MCF 10A (cell line): ENCODE measurements around the gene ENO1. TPM values are rescaled to one million over a fixed set of nuclear protein-coding genes. Genes with fewer than 3 reads are reported as not detected.
A peak's percentile ranks its signal among the peaks of the same experiment; 100 is the strongest.

Experiments
- BruUV-seq: library from RNA; stranded (reverse); fragments of 400-500 nt; replicated peaks from 2 replicates; lab custom pipeline; 2021; lab: Mats Ljungman, UMichigan
- CTCF ChIA-PET: fragments of 300-600 bp; sonication (Branson Sonifier 250); formaldehyde crosslinking; extraction: SDS; loops from one replicate; lab custom pipeline; 2021; ENCODE audit warnings: antibody characterized with exemption, inconsistent platforms; lab: Yijun Ruan, JAX
- POLR2A ChIA-PET: fragments of 300-600, 350-650 bp; sonication (Branson Sonifier 250); formaldehyde crosslinking; extraction: SDS; loops from one replicate; lab custom pipeline; 2020; ENCODE audit warnings: antibody characterized with exemption, inconsistent platforms; lab: Yijun Ruan, JAX
- DNase-seq: peaks from one replicate; pipeline ENCODE4 v3.0.0-alpha.2; 2018; ENCODE audit not compliant: unreplicated experiment
- H3K27ac Mint-ChIP-seq: one replicate; pipeline ENCODE4 v1.8.0; 2022; ENCODE audit warnings: mild to moderate bottlenecking, low read depth, mixed read lengths; ENCODE audit not compliant: unreplicated experiment
- H3K27me3 Mint-ChIP-seq: one replicate; pipeline ENCODE4 v1.8.0; 2022; ENCODE audit warnings: mixed read lengths; ENCODE audit not compliant: insufficient read depth, unreplicated experiment
- H3K36me3 Mint-ChIP-seq: one replicate; pipeline ENCODE4 v1.8.0; 2022; ENCODE audit warnings: mild to moderate bottlenecking, moderate library complexity, mixed read lengths; ENCODE audit not compliant: insufficient read depth, unreplicated experiment
- H3K4me1 Mint-ChIP-seq: one replicate; pipeline ENCODE4 v1.8.0; 2022; ENCODE audit warnings: mixed read lengths; ENCODE audit not compliant: insufficient read depth, unreplicated experiment
- H3K4me3 Mint-ChIP-seq: one replicate; pipeline ENCODE4 v1.8.0; 2022; ENCODE audit warnings: mild to moderate bottlenecking, moderate library complexity, mixed read lengths; ENCODE audit not compliant: unreplicated experiment
- H3K9me3 Mint-ChIP-seq: one replicate; pipeline ENCODE4 v1.8.0; 2022; ENCODE audit warnings: mixed read lengths; ENCODE audit not compliant: unreplicated experiment
- CTCF ChIP-seq: fragments of 200-600 bp; IDR thresholded peaks from one replicate; pipeline ENCODE4 v1.8.0; 2022; ENCODE audit warnings: antibody characterized with exemption, mild to moderate bottlenecking; ENCODE audit not compliant: unreplicated experiment
- intact Hi-C: fragments of 100-400 bp; cut with micrococcal nuclease; formaldehyde crosslinking; loops from 2 replicates; pipeline ENCODE4 v1.14.1; 2022
- microRNA-seq: library from miRNA; unstranded; fragments of <30 nt; microRNA quantifications from one replicate; pipeline ENCODE4 v1.2.0, GENCODE V29; 2022
- total RNA-seq: library from RNA; stranded (reverse); gene quantifications from 2 replicates; pipeline ENCODE4 v1.2.3, GENCODE V29; 2022

The ENO1 gene
- total RNA-seq, 1 experiment from 2014 or later, result 2,811 TPM

DNA sequence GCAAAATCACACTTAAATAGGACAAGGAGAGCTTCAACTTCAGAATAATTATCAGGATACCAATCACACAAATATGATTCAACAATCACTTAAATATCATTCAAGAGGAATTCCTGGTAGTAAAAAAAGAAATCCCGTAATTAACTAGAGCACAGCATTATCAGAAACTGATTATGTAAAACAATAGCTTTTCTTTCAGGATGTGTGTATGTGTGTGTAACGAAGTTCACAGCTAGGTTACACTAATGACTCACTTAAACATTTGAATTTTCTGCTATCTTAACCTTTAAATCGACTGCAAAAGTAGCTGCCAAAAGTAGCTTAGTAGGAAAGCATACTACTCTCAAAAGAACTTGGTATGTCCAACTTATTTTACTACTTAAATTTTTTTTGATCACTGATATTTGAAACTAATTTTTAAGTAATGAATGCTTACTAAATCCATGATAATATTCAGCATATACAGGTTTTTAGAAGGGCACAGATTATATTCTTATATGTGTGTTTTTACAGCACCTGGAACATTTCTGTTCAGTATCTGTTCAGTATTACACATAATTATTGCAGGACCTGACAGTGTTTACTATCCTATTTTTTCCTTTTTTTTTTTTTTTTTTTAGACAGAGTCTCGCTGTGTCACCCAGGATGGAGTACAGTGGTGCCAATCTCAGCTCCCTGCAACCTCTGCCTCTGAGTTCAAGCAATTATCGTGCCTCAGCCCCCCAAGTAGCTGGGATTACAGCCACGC lies 65.3 kb downstream of the ENO1 start:
- no peak overlapping the region for H3K4me3 Mint-ChIP-seq
- peak overlapping the region; percentile 53 for H3K27ac Mint-ChIP-seq
- H3K27me3 Mint-ChIP-seq, result no peaks in the 10 kb centered on the region
- H3K4me1 Mint-ChIP-seq, result peaks cover 38% of the 10 kb centered on the region
- peaks cover 6% of the 10 kb centered on the region for H3K36me3 Mint-ChIP-seq
- intact Hi-C loops, result no loop called here
- TF ChIP-seq CTCF, result no peak
- ChIA-PET CTCF (interaction anchor here (0.6 to 1.3 kb wide), 5 partner anchors 37 to 437 kb away, joined by 3 to 4 read pairs (median 3); no protein-coding TSS in a partner anchor), POLR2A (interaction anchor here (0.7 to 1.8 kb wide), 12 partner anchors 8 to 109 kb away, joined by 3 to 6 read pairs (median 3); no protein-coding TSS in a partner anchor)
- no peak for DNase-seq
- BruUV-seq, result no TSS peak
- H3K9me3 Mint-ChIP-seq, result no peaks in the 10 kb centered on the region

GRCh38 chr1:8812081-8812480 lies 66.4 kb downstream of the ENO1 start:
- Mint-ChIP-seq H3K27me3 (no peaks in the 10 kb centered on the region), H3K36me3 (peaks cover under 1% of the 10 kb centered on the region), H3K4me3 (no peak overlapping the region), H3K27ac (no peak overlapping the region), H3K4me1 (peaks cover 34% of the 10 kb centered on the region), H3K9me3 (no peaks in the 10 kb centered on the region)
- no peak for DNase-seq
- POLR2A ChIA-PET, result interaction anchor here (0.6 to 1.8 kb wide), 5 partner anchors 10 to 655 kb away, joined by 3 to 5 read pairs (median 3); no protein-coding TSS in a partner anchor
- CTCF ChIA-PET, result interaction anchor here (0.6 to 1.0 kb wide), 3 partner anchors 22 to 38 kb away, joined by 3 to 4 read pairs (median 3); no protein-coding TSS in a partner anchor
- BruUV-seq, result no TSS peak
- TF ChIP-seq CTCF, result no peak
- intact Hi-C loops, result no loop called here

Small RNA genes lying within 50 kb of the gene (microRNA-seq; reads per million reads assigned to microRNA genes)
- 0.53 reads per million for gene MIR6728

Other genes with a start within 250 kb of the ENO1 start
- 36.8 and 48.4 TPM in 2 replicates for gene RERE, start 61.0 kb downstream of the ENO1 start, total RNA-seq
- not detected in 2 replicates for gene CA6, start 67.2 kb upstream of the ENO1 start, total RNA-seq
- not detected in 2 replicates for gene SLC2A7, start 147.7 kb upstream of the ENO1 start, total RNA-seq
- 0.39 and 0.61 TPM in 2 replicates for gene SLC2A5, start 190.9 kb upstream of the ENO1 start, total RNA-seq